ENCODE measurements around the gene SPTLC3. TPM values are rescaled to one million over a fixed set of nuclear protein-coding genes. Genes with fewer than 3 reads are reported as not detected.

The SPTLC3 gene
- total and polyA plus RNA-seq, 2 donors (not counting 1 experiment from before 2014, with no cell fraction given): not detected

GRCh38 chr20:13029687-13030375 lies 21.1 kb downstream of the SPTLC3 start:
- no peaks in the 10 kb centered on the region for H3K79me2 ChIP-seq (ENCODE audit: control insufficient read depth, insufficient read depth, low read length)
- no peak overlapping the region for H3K4me3 Mint-ChIP-seq
- ChIA-PET CTCF (no interaction called here), POLR2A (no interaction called here)
- no peaks in the 10 kb centered on the region for H3K27me3 Mint-ChIP-seq
- no peak overlapping the region for H3K4me3 ChIP-seq (ENCODE audit: control extremely low read depth in 1 of 5, extremely low read depth in 1 of 5, insufficient read depth in 1 of 5, low read depth in 2 of 5, low read length in 4 of 5)
- H3K4me1 Mint-ChIP-seq: no peaks in the 10 kb centered on the region
- no peaks in the 10 kb centered on the region for H3K9me3 Mint-ChIP-seq (ENCODE audit: insufficient read depth)
- no peak overlapping the region for H3K27ac ChIP-seq (ENCODE audit: low read length in 2 of 2)
- no peak overlapping the region for H2AFZ ChIP-seq (ENCODE audit: insufficient read depth, low read depth, low read length, poor library complexity, severe bottlenecking)
- DNase-seq (no peak), ATAC-seq (ENCODE audit: low read depth) (no peak)
- intact Hi-C loops (cut with micrococcal nuclease): no loop called here
- no peak for TF ChIP-seq EZH2 (IDR thresholded peaks at IDR 0.05; ENCODE audit: borderline replicate concordance, insufficient read depth, low read depth, low read length, poor library complexity, severe bottlenecking)
- no peak for TF ChIP-seq CTCF (IDR thresholded peaks at IDR 0.05)
- H3K4me1 ChIP-seq (ENCODE audit: control insufficient read depth in 2 of 2, insufficient read depth in 2 of 2, low read length in 2 of 2): no peaks in the 10 kb centered on the region
- no peak overlapping the region for H3K27ac Mint-ChIP-seq
- H3K4me2 ChIP-seq (replicated peaks; ENCODE audit: low read depth, low read length, poor library complexity, severe bottlenecking): no peak overlapping the region
- H4K20me1 ChIP-seq (ENCODE audit: control insufficient read depth, insufficient read depth, low read length, poor library complexity, severe bottlenecking): no peaks in the 10 kb centered on the region
- H3K9ac ChIP-seq (ENCODE audit: low read length): no peak overlapping the region
- 43% methylated on average over 1 of the region's 3 CpGs for WGBS (ENCODE audit: insufficient coverage)
- no peaks in the 10 kb centered on the region for H3K27me3 ChIP-seq (replicated peaks in 1 of 4; ENCODE audit: control extremely low read depth in 1 of 4, control insufficient read depth in 3 of 4, insufficient read depth in 4 of 4, low read length in 3 of 4)
- no peaks in the 10 kb centered on the region for H3K36me3 ChIP-seq (replicated peaks in 1 of 2; ENCODE audit: control extremely low read depth in 1 of 2, control insufficient read depth in 1 of 2, extremely low read depth in 1 of 2, insufficient read depth in 2 of 2, low read length in 1 of 2)
- no peaks in the 10 kb centered on the region for H3K9me3 ChIP-seq (ENCODE audit: control extremely low read depth in 1 of 3, control insufficient read depth in 2 of 3, insufficient read depth in 1 of 3, low read length in 2 of 3)

GRCh38 chr20:13031751-13032150 lies 23.0 kb downstream of the SPTLC3 start:
- Histone ChIP-seq H3K4me3 (ENCODE audit: control extremely low read depth in 1 of 5, extremely low read depth in 1 of 5, insufficient read depth in 1 of 5, low read depth in 2 of 5, low read length in 4 of 5) (no peak overlapping the region), H4K20me1 (ENCODE audit: control insufficient read depth, insufficient read depth, low read length, poor library complexity, severe bottlenecking) (no peaks in the 10 kb centered on the region), H3K36me3 (replicated peaks in 1 of 2; ENCODE audit: control extremely low read depth in 1 of 2, control insufficient read depth in 1 of 2, extremely low read depth in 1 of 2, insufficient read depth in 2 of 2, low read length in 1 of 2) (no peaks in the 10 kb centered on the region), H3K4me2 (replicated peaks; ENCODE audit: low read depth, low read length, poor library complexity, severe bottlenecking) (no peak overlapping the region), H3K9ac (ENCODE audit: low read length) (no peak overlapping the region), H3K27ac (ENCODE audit: low read length in 2 of 2) (no peak overlapping the region), H3K9me3 (ENCODE audit: control extremely low read depth in 1 of 3, control insufficient read depth in 2 of 3, insufficient read depth in 1 of 3, low read length in 2 of 3) (no peaks in the 10 kb centered on the region), H3K4me1 (ENCODE audit: control insufficient read depth in 2 of 2, insufficient read depth in 2 of 2, low read length in 2 of 2) (no peaks in the 10 kb centered on the region), H3K27me3 (replicated peaks in 1 of 4; ENCODE audit: control extremely low read depth in 1 of 4, control insufficient read depth in 3 of 4, insufficient read depth in 4 of 4, low read length in 3 of 4) (no peaks in the 10 kb centered on the region), H2AFZ (ENCODE audit: insufficient read depth, low read depth, low read length, poor library complexity, severe bottlenecking) (no peak overlapping the region), H3K79me2 (ENCODE audit: control insufficient read depth, insufficient read depth, low read length) (no peaks in the 10 kb centered on the region)
- intact Hi-C loops (cut with micrococcal nuclease): no loop called here
- ATAC-seq (ENCODE audit: low read depth) (no peak), DNase-seq (no peak)
- ChIA-PET POLR2A (no interaction called here), CTCF (no interaction called here)
- Mint-ChIP-seq H3K4me3 (no peak overlapping the region), H3K9me3 (ENCODE audit: insufficient read depth) (no peaks in the 10 kb centered on the region), H3K27me3 (no peaks in the 10 kb centered on the region), H3K4me1 (no peaks in the 10 kb centered on the region), H3K27ac (no peak overlapping the region)
- no peak for TF ChIP-seq EZH2 (IDR thresholded peaks at IDR 0.05; ENCODE audit: borderline replicate concordance, insufficient read depth, low read depth, low read length, poor library complexity, severe bottlenecking)
- TF ChIP-seq CTCF (IDR thresholded peaks at IDR 0.05): no peak
- no CpG with 5 or more reads among the region's 4 CpGs for WGBS (ENCODE audit: insufficient coverage)
